Retinal pigment epithelial cell (primary cell): ENCODE measurements around the gene CACNB3.

ENCODE experiments used
- DNase-seq: peaks from one replicate; pipeline ENCODE4 v3.0.0-alpha.2; 2010; ENCODE audit warnings: low read depth
- H3K4me3 ChIP-seq: 2 replicates; pipeline ENCODE4 v1.5.1; 2011; ENCODE audit warnings: mild to moderate bottlenecking, low read length, control low read depth, moderate library complexity
- CTCF ChIP-seq: conservative IDR thresholded peaks from 2 replicates; pipeline ENCODE4 v1.5.1; 2011; ENCODE audit warnings: low read depth, low read length, control low read depth, inconsistent platforms

The CACNB3 gene

GRCh38 chr12:48800457-48800856 is 17.8 kb upstream of the CACNB3 start:
- no peak for TF ChIP-seq CTCF
- H3K4me3 ChIP-seq = no peak overlapping the region
- no peak for DNase-seq

- H3K4me3 ChIP-seq = no peak overlapping the region
- no peak for DNase-seq
- no peak for TF ChIP-seq CTCF
Observed at GRCh38 chr12:48800971-48801370, 17.3 kb upstream of the CACNB3 start.

DNA sequence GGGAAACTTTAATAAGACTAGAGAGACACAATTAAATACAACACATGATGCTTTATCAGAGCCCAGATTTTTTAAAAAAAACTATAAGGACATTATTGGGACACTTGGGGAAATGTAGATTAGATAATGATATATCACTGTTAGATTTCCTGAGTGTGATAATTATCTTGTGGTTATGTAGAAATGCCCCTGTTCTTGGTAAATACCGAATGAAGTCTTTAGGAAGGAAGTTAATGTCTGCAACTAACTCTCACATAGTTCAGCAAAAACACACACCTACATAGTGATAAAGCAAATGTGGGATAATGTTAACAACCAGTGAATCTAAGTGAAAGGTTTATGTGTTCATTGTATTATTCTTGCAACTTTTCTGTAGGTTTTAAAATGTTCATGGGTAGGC is 14.6 kb upstream of the CACNB3 start:
- no peak overlapping the region for H3K4me3 ChIP-seq
- TF ChIP-seq CTCF = no peak
- DNase-seq = no peak

- no peak for DNase-seq
- TF ChIP-seq CTCF = no peak
- no peak overlapping the region for H3K4me3 ChIP-seq
Observed at GRCh38 chr12:48807981-48808380, 10.3 kb upstream of the CACNB3 start.

GRCh38 chr12:48810903-48811431 is 7.3 kb upstream of the CACNB3 start:
- peak; percentile 48 for DNase-seq
- no peak for TF ChIP-seq CTCF
- H3K4me3 ChIP-seq = no peak overlapping the region

DNA sequence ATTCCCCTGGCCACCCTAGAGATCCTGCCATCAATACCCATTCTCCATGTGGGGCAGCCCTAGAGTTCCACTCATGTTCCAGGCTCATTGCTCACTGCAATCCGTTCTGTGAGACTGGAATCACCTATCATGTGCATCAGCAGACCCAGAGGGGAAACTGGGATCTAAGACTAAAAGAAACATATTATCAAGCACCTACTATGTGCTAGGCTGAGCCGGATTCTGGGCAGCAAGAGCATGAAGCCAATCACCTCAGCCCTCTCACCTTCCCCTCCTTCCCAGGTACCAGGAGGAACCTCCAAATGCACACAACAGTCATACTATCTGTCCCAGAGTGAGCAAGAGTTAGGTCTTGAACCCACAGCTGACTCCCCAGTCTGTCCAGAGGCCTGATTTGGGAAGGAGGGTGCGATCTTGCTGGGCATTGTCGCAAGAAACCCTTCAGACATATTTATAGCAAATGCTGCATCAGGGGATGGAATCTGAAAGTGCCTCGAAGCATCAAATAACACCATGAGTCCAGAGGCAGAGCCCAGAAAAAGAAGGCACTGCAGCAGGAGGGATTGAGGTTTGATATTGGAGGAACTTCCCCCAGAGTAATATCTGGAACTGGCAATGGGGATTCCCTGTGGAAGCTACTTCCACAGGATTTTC is 6.7 kb upstream of the CACNB3 start:
- TF ChIP-seq CTCF = no peak
- no peak for DNase-seq
- H3K4me3 ChIP-seq = no peak overlapping the region

- H3K4me3 ChIP-seq = no peak overlapping the region
- DNase-seq = no peak
- TF ChIP-seq CTCF = no peak
Observed at GRCh38 chr12:48812389-48812788, 5.9 kb upstream of the CACNB3 start.
